Muscle of back (tissue), 11 donors: ENCODE measurements around the gene PIGM. TPM values are rescaled to one million over a fixed set of nuclear protein-coding genes. Genes with fewer than 3 reads are reported as not detected.

Experiments
- DNase-seq, 3 donors: peaks; one replicate each; pipeline versions ENCODE4 v3.0.0 to v3.0.0-alpha.2; 2013
- polyA plus RNA-seq, 10 donors: library from polyadenylated mRNA; unstranded; fragments of 120-200 nt; gene quantifications; one replicate each; pipeline ENCODE4 v1.2.1, GENCODE V29; 2013; ENCODE audit not compliant: insufficient read length in 10 of 10

PIGM gene
- polyA plus RNA-seq, 10 donors: 3.8 to 6.6 (median 5.7) TPM

DNA sequence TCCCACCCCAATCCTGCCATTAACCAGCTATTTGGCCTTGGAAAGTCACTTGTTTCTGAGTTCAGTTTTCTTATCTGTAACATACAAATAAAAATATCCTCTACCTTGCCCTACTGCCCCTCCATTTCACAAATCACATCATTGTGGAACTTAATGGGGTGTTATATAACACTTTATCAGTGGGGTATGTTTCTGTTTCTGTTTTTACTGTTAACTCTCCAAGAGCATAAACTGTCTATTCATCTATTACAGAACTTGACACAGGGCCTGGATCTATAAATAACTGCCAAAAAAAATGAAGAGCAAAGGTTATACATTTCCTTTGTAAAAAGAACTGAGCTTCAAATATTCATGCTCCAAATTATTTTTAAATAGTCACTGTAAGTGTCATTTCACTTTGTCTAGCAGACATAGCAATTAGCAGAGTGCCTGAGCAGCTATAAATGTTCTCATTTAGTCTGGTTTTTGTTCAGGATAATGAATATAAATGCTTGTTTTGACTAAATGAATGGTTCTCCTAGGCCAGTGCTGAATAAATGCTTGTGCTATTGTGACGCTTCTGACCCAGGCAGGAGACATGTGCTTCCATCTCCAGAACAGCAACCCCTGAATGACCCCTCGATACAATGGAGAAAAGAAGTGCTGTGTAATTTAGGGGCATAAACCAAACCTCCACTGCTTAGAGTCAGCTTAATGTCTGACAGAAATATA, 7.4 kb downstream of the PIGM start:
- no peak for DNase-seq

- DNase-seq: no peak
Observed at GRCh38 chr1:160022330-160023310, 9.2 kb downstream of the PIGM start.

DNA sequence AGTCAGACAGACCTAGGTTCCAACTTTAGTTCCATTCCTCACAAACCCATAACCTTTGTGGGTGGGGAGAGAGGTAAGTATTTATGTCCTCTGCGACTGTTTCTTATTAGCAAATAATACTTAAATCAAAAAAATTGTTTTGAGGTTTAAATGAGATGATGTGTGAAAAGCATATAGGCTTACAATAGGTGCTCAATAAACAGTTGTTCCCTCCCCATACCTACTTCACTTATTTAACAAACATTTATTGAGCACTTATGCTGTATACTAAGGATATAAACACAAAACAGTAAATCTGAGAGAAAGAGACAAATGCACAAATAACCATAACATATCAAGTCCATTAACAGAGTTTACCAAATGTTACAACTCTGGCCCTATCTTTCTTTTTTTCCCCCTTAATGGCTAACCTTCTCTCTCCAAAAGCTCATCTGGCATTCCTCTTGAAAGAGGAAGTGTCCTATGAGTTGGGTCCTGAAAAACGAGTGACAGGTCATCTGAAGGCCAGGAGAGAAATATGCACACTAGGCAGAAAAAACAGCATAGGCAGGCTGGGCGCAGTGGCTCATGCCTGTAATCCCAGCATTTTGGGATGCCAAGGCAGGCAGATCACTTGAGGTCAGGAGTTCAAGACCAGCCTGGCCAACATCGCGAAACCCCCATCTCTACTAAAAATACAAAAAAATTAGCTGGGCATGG, 10.3 kb downstream of the PIGM start:
- DNase-seq: no peak

DNA sequence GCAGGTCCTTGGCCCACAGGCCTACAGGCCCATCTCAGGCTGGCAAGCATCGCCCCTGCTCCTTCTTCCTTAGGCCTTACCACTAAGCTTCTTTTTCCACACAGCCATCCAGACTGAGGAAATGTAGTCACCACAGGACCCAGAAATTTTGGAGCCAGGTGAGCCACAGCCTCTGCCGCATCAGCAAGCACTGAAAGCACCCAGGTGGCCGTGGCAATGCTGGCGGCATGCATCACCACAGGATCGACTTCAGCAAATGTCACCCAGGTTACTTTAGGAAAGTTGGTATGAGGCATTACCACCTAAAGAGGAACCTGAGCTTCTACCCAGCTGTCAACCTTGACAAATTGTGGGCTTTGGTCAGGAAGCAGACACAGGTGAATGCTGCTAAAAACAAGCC, 11.6 kb downstream of the PIGM start:
- DNase-seq: no peak

DNA sequence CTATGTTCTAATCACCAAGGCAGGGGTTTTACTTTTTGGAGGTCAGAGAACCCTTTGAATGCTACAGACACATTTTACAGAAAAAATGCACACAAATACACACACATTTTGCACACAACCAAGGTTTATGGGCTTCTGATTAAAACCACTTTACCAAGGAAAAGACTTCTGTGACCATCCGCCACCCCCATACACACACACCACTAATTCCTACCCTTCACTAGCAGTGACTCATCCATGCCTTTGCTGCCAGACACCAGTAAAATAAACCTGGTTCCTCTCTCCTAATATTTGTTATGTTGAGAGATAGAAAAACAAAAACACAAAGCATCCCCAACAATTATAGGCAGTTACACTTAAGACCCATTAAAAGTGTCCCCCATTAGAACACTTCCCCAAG, 12.9 kb downstream of the PIGM start:
- no peak for DNase-seq

GRCh38 chr1:160018347-160018746, 13.4 kb downstream of the PIGM start:
- no peak for DNase-seq

- DNase-seq: no peak
Observed at GRCh38 chr1:160017592-160017991, 14.2 kb downstream of the PIGM start.

GRCh38 chr1:160011781-160012180, 20.0 kb downstream of the PIGM start:
- no peak for DNase-seq

DNA sequence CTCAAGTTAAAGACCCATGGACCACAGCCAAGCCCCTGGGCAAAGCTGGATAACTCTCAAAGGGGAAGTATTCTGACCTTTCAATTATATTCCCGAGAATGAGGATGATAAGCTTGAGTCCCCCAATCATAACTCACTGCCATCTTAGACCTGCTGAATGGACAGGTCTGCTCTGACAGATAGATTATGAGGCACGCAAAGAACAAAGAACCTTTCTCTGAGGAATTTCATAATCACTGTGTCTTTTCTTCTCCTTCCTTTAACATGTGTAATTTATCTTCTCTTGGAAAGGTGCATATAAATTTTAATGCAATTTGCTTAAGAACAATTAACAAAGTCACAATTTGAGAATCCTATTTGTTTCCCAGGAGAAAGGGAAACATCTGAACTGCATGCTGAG, 22.0 kb downstream of the PIGM start:
- no peak for DNase-seq

DNA sequence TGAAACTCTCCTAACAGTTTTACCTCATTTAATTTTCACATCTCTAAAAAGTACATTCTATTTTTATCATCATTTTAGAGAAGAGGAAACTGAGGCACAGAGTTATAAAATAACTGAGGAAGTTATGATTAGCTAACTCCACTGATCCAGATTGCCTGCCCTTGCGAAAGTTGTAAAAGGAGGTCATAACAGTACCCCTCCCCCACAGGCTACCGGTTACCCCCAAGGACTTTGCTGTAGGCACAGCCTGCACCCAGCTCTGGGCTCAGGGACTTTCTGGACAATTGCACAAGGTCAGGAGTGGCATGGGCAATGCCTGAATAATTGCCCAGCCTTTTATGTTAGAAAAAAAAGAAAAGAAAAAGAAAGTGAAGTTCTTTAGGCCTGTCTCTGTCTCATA, 22.7 kb downstream of the PIGM start:
- DNase-seq: no peak

- DNase-seq: peak in 2 of 3 donors; percentile 33 to 43
Observed at GRCh38 chr1:160007577-160008200, 24.1 kb downstream of the PIGM start.

GRCh38 chr1:160006312-160006940, 25.4 kb downstream of the PIGM start:
- peak; percentile 32 to 63 (median 55) for DNase-seq

- no peak for DNase-seq
Observed at GRCh38 chr1:160005070-160005469, 26.7 kb downstream of the PIGM start.

GRCh38 chr1:160004425-160004824, 27.4 kb downstream of the PIGM start:
- DNase-seq: no peak

DNA sequence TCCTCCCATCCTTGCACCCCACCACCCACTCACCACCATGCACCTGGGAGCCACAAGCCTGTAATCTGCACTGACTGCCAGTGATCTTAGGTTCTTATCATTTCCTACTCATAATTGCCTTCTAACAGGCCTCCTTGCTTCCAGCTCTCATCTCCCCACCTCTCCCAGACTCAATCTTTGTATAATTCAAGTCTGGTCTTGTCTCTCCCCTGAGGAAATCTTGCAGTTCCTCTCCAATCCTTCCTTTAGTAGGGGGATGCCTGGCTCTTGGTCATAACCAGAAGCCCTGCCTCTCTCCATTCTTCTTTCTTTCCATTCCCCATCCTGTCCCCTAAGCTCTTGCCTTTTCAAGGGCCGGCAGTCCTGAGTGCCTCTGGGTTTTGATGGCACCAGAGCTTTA, 27.8 kb downstream of the PIGM start:
- no peak for DNase-seq

GRCh38 chr1:160001440-160001839, 30.4 kb downstream of the PIGM start:
- no peak for DNase-seq

DNA sequence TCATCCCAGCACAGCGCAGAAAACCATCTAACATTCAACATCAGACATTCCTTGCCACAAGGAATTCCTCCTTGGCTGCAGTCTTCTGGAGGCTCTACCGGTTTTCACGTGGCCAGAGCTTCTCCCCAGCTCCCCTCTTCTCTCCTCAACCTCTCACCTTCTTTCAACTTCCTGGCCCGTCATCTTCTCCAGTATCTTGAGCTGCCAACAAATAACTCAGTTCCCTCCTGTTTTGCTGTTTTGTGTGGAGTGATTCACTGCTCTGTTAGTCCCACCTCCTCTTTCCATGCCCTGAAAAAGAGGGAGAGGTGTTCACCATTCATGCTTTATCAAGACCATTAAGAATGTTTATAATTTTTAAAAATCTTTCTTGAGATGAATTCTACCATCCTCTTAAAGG, 32.6 kb downstream of the PIGM start:
- DNase-seq: no peak

- peak in 1 of 3 donors; percentile 80 for DNase-seq
Observed at GRCh38 chr1:159996653-159997052, 35.1 kb downstream of the PIGM start.

DNA sequence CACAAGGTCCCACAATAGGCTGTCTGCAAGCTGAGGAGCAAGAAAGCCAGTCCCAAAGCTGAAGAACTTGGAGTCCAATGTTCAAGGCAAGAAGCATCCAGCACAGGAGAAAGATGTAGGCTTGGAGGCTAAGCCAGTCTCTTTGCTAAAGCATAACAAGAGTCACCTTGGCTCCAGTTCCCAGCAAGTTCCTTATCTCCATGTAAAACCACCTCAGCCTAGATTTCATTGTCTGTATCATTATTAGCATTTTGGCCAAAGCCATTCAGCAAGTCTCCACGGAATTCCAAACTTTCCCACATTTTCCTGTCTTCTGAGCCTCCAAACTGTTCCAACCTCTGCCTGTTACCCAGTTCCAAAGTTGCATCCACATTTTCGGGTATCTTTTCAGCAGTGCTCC, 36.9 kb downstream of the PIGM start:
- DNase-seq: no peak

GRCh38 chr1:159993911-159994310, 37.9 kb downstream of the PIGM start:
- no peak for DNase-seq

GRCh38 chr1:159992161-159992560, 39.6 kb downstream of the PIGM start:
- DNase-seq: no peak
